SK-N-SH treated with all-trans-retinoic acid at 6 μM for 48 hours (cell line): Measurements from ENCODE around the gene UPK1B.
"Not testable (repeated sequence)": the region's sequence is repeated elsewhere in the genome, so short reads cannot be mapped to it uniquely, and the experiment has no call there.

Experiments
- ARNTL ChIP-seq: fragments of 450-650 bp; formaldehyde crosslinking; IDR thresholded peaks from 2 replicates; pipeline ENCODE4 v1.5.0; 2020; ENCODE audit warnings: low read depth, mild to moderate bottlenecking, moderate library complexity, borderline replicate concordance
- BACH2 ChIP-seq: fragments of 250-450 bp; sonication (Bioruptor Pico); IDR thresholded peaks from 2 replicates; pipeline ENCODE4 v1.9.0; 2021; ENCODE audit warnings: mild to moderate bottlenecking, borderline replicate concordance
- GLIS3 ChIP-seq: fragments of 250-450 bp; sonication (Bioruptor Pico); IDR thresholded peaks from 2 replicates; pipeline ENCODE4 v1.5.0; 2020; ENCODE audit warnings: mild to moderate bottlenecking, moderate library complexity
- ISL1 ChIP-seq: fragments of 250-450 bp; sonication (Bioruptor Pico); IDR thresholded peaks from 2 replicates; pipeline ENCODE4 v2.1.2; 2022; ENCODE audit warnings: mild to moderate bottlenecking, moderate library complexity
- OSR1 ChIP-seq: fragments of 250-450 bp; sonication (Bioruptor Pico); IDR thresholded peaks from 2 replicates; pipeline ENCODE4 v1.8.0; 2022; ENCODE audit warnings: moderate library complexity, mild to moderate bottlenecking, inconsistent platforms
- PPARA ChIP-seq: fragments of 250-450 bp; sonication (Bioruptor Pico); IDR thresholded peaks from 2 replicates; pipeline ENCODE4 v1.5.0; 2020; ENCODE audit warnings: mild to moderate bottlenecking, borderline replicate concordance
- RARB ChIP-seq: fragments of 250-450 bp; sonication (Bioruptor Pico); IDR thresholded peaks from 2 replicates; pipeline ENCODE4 v1.8.0; 2021; ENCODE audit warnings: mild to moderate bottlenecking, moderate library complexity
- SNAI2 ChIP-seq: fragments of 250-450 bp; sonication (Bioruptor Pico); IDR thresholded peaks from 2 replicates; pipeline ENCODE4 v1.5.0; 2020; ENCODE audit warnings: mild to moderate bottlenecking, moderate library complexity
- TCF4 ChIP-seq: fragments of 250-450 bp; sonication (Bioruptor Pico); IDR thresholded peaks from 2 replicates; pipeline ENCODE4 v1.8.0; 2021; ENCODE audit warnings: mild to moderate bottlenecking, moderate library complexity, borderline replicate concordance
- TOX ChIP-seq: fragments of 250-450 bp; sonication (Bioruptor Pico); IDR thresholded peaks from 2 replicates; pipeline ENCODE4 v1.8.0; 2021; ENCODE audit warnings: mild to moderate bottlenecking, moderate library complexity, borderline replicate concordance
- ZFP30 ChIP-seq: fragments of 450-650 bp; formaldehyde crosslinking; IDR thresholded peaks from 2 replicates; pipeline ENCODE4 v1.5.0; 2022; ENCODE audit warnings: mild to moderate bottlenecking, moderate library complexity
- ZNF8 ChIP-seq: fragments of 450-650 bp; formaldehyde crosslinking; IDR thresholded peaks from 2 replicates; pipeline ENCODE4 v1.5.0; 2020; ENCODE audit warnings: mild to moderate bottlenecking, moderate library complexity
- TF ChIP-seq, protein P1 (sequence below): fragments of 250-450 bp; sonication (Bioruptor Pico); IDR thresholded peaks from 2 replicates; pipeline ENCODE4 v1.8.0; 2020; ENCODE audit warnings: mild to moderate bottlenecking, moderate library complexity, borderline replicate concordance
- TF ChIP-seq, protein P2 (sequence below): fragments of 250-450 bp; sonication (Bioruptor Pico); IDR thresholded peaks from 2 replicates; pipeline ENCODE4 v1.8.0; 2021; ENCODE audit warnings: low read depth, mild to moderate bottlenecking, moderate library complexity, borderline replicate concordance

DNA sequence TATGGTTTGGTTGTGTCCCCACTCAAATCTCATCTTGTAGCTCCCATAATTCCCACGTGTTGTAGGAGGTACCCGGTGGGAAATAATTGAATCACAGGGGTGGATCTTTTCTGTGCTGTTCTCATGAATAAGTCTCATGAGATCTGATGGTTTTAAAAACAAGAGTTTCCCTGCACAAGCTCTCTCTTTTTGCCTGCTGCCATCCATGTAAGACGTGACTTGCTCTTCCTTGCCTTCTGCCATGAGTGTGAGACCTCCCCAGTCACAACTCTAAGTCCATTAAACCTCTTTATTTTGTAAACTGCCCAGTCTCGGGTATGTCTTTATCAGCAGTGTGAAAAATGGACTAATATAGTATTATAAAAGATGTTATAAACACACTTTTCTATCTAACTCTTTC lies 34.0 kb upstream of the UPK1B start:
- not testable (repeated sequence) for TF ChIP-seq RARB; ZNF8 (CRISPR knock-in tag); TCF4 (CRISPR knock-in tag); PPARA; GLIS3 (CRISPR knock-in tag); SNAI2 (CRISPR knock-in tag); BACH2; TOX (CRISPR knock-in tag); ZFP30 (CRISPR knock-in tag); ARNTL (CRISPR knock-in tag); OSR1 (CRISPR knock-in tag); ISL1 (CRISPR knock-in tag)
- TF ChIP-seq, protein P1, sequence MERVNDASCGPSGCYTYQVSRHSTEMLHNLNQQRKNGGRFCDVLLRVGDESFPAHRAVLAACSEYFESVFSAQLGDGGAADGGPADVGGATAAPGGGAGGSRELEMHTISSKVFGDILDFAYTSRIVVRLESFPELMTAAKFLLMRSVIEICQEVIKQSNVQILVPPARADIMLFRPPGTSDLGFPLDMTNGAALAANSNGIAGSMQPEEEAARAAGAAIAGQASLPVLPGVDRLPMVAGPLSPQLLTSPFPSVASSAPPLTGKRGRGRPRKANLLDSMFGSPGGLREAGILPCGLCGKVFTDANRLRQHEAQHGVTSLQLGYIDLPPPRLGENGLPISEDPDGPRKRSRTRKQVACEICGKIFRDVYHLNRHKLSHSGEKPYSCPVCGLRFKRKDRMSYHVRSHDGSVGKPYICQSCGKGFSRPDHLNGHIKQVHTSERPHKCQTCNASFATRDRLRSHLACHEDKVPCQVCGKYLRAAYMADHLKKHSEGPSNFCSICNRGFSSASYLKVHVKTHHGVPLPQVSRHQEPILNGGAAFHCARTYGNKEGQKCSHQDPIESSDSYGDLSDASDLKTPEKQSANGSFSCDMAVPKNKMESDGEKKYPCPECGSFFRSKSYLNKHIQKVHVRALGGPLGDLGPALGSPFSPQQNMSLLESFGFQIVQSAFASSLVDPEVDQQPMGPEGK (CRISPR knock-in tag) = not testable (repeated sequence)
- TF ChIP-seq, protein P2, sequence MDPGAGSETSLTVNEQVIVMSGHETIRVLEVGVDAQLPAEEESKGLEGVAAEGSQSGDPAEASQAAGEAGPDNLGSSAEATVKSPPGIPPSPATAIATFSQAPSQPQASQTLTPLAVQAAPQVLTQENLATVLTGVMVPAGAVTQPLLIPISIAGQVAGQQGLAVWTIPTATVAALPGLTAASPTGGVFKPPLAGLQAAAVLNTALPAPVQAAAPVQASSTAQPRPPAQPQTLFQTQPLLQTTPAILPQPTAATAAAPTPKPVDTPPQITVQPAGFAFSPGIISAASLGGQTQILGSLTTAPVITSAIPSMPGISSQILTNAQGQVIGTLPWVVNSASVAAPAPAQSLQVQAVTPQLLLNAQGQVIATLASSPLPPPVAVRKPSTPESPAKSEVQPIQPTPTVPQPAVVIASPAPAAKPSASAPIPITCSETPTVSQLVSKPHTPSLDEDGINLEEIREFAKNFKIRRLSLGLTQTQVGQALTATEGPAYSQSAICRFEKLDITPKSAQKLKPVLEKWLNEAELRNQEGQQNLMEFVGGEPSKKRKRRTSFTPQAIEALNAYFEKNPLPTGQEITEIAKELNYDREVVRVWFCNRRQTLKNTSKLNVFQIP (CRISPR knock-in tag) = not testable (repeated sequence)
